Measurements from ENCODE around the gene PHLDA3.
"Not testable (repeated sequence)": the region's sequence is repeated elsewhere in the genome, so short reads cannot be mapped to it uniquely, and the experiment has no call there.

Gene PHLDA3

DNA sequence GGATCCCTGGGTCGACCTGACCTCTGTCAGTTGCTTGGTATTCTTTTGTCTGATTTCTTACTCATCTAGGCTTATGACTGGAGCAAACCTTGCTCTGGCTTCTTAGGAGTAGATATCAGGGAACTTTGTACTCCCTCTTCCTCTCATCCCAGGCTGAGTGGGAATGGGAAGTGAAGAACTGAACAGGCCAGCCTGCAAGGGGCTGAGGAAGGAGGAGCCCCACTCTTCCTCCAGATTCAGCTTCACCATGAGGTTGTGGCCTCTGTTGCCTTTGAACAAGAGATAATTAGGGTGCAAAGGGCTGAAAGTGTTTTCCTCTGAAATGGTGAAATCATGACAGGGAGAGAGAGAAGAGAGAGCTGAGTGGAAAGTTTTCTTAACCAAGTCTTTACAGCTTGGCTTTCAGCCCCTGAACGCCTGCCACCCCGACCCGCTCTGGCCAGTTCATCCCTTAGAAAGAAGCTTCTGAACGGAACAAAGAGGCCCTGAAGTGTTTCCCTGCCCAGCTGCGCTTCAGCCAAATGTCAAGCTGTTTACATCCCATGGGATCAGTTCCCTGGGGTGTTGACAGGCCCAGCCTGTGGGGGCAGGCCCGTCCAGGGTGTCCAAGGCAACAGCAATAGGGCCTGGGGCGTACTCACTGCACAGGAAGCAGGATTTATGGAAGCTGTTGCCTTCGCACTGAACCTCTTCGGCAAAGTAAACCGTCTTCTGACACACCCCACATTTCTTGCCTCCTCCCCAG is 26.7 kb upstream of the PHLDA3 start:
- Histone ChIP-seq H3K9me3 (ENCODE audit: control insufficient read depth in 2 of 2, low read length in 2 of 2) (no peaks in the 10 kb centered on the region), H3K27ac (ENCODE audit: low read length) (peak overlapping the region; percentile 100), H3K27me3 (ENCODE audit: control insufficient read depth in 1 of 2, insufficient read depth in 2 of 2, low read length in 2 of 2) (no peaks in the 10 kb centered on the region), H3K9ac (ENCODE audit: low read length in 2 of 2) (peak overlapping the region; percentile 25 to 62), H3K4me3 (ENCODE audit: low read length in 2 of 2) (peak overlapping the region; percentile 41 to 55), H3K36me3 (ENCODE audit: control insufficient read depth in 2 of 2, insufficient read depth in 2 of 2, low read length in 2 of 2) (peaks cover 45 to 48% of the 10 kb centered on the region in 2 donors), H3K4me1 (ENCODE audit: control insufficient read depth, insufficient read depth, low read length) (peaks cover 93% of the 10 kb centered on the region)

DNA sequence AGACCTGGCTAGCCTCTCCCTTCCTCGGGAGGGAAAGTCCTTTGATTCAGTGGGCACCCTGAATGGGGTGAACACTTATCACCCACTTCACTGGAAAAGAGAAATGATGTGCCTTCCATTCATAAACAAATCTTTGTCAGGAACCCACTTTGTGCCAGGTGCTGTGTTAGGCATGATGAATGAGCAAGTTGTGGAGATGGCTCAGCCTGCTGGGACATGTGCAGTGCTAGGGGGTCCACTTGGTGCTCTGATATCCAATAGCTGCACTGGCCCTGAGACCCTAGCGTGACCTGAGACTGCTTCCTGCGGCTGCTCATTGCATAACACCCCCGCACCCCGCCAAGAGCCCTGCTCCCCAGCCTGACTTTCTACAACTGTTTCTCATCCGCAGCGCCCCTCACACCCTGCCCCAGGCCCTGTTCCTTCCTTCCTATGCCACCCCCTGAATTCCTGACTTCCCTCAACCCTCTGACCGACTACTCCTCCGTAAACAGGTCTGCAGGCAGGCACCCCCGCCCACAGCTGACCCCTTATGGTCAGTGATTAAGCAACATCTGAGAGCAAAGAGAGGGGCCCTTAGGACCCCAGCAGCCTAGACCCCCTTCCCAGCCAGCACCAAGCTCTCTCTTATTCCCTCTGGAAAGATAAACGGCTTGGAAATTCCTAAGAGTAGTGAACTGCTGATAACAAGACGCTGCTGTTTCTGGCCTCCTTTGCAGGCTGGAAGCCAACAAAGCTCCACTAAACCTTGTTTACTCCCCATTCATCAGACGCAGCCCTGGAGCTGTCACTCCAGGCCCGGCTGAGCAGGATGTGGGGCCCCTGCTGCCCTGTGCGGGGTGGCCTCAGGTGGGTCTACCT is 25.0 kb upstream of the PHLDA3 start:
- peak overlapping the region; percentile 12 to 42 for H3K9ac ChIP-seq (ENCODE audit: low read length in 2 of 2)
- peaks cover 52 to 66% of the 10 kb centered on the region in 2 donors for H3K36me3 ChIP-seq (ENCODE audit: control insufficient read depth in 2 of 2, insufficient read depth in 2 of 2, low read length in 2 of 2)
- no peaks in the 10 kb centered on the region for H3K27me3 ChIP-seq (ENCODE audit: control insufficient read depth in 1 of 2, insufficient read depth in 2 of 2, low read length in 2 of 2)
- no peaks in the 10 kb centered on the region for H3K9me3 ChIP-seq (ENCODE audit: control insufficient read depth in 2 of 2, low read length in 2 of 2)
- peak overlapping the region; percentile 100 for H3K27ac ChIP-seq (ENCODE audit: low read length)
- H3K4me1 ChIP-seq (ENCODE audit: control insufficient read depth, insufficient read depth, low read length): peaks cover 93% of the 10 kb centered on the region
- peak overlapping the region in 1 of 2 donors; percentile 44 for H3K4me3 ChIP-seq (ENCODE audit: low read length in 2 of 2)

DNA sequence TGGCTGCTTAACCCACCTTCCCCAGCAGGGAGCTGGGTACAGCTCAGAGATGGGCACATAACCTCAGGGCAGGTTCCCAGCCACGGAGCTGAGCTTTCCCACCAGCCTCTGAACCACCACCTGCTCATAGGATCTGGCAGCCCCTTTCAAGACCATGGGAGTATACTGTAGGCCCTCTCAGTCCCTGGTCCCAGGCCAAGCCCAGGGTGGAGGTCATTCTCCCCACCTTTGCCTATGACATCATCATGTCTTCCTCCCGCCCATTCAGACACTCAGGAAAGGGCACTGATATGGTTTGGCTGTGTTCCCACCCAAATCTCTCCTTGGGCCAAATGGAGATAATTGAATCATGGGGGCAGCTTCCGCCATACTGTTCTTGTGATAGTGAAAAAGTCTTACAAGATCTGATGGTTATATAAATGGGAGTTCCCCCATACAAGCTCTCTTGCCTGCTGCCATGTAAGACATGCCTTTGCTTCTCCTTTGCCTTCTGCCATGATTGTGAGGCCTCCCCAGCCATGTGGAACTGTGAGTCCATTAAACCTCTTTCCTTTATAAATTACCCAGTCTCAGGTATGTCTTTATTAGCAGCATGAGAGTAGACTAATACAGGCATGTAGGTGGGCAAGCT is 24.2 kb upstream of the PHLDA3 start:
- peak overlapping the region; percentile 100 for H3K27ac ChIP-seq (ENCODE audit: low read length)
- not testable (repeated sequence) for H3K9me3 ChIP-seq (ENCODE audit: control insufficient read depth in 2 of 2, low read length in 2 of 2); H3K27me3 ChIP-seq (ENCODE audit: control insufficient read depth in 1 of 2, insufficient read depth in 2 of 2, low read length in 2 of 2)
- peaks cover 93% of the 10 kb centered on the region for H3K4me1 ChIP-seq (ENCODE audit: control insufficient read depth, insufficient read depth, low read length)
- H3K9ac ChIP-seq (ENCODE audit: low read length in 2 of 2): peak overlapping the region; percentile 29 to 44
- H3K4me3 ChIP-seq (ENCODE audit: low read length in 2 of 2): peak overlapping the region; percentile 25 to 40
- H3K36me3 ChIP-seq (ENCODE audit: control insufficient read depth in 2 of 2, insufficient read depth in 2 of 2, low read length in 2 of 2): peaks cover 55 to 70% of the 10 kb centered on the region in 2 donors

DNA sequence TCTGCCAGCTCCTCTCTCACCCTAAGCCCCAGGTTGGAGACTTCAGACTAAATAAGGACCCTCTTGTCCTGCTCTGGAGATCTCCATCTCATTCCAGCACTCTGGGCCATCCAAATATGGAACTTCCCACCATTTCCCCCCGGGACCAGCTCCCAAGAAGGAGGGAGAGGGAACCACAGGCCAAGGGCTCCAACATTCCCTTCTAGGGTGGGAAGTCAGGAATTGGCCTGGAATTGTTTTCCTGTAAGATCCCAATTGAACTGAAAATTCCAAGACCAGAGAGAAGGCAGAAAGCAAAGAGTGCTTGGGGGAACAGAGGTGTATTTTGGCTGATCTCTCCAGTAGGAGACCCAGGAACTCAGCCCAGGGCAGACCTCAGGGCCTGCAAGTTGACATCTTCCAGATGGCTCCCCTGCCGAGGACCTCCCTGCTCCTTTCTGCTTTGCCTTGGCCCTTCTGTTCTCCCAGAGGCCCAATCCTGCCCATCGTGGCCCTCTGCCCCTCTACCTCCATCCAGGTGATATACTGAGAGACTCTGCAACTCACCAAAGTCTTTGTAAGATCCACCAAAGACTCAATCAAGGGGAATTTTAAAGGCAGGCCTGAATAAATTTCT is 23.0 kb upstream of the PHLDA3 start:
- Histone ChIP-seq H3K27ac (ENCODE audit: low read length) (peak overlapping the region; percentile 100), H3K9ac (ENCODE audit: low read length in 2 of 2) (peak overlapping the region; percentile 29 to 44), H3K4me1 (ENCODE audit: control insufficient read depth, insufficient read depth, low read length) (peaks cover 96% of the 10 kb centered on the region), H3K4me3 (ENCODE audit: low read length in 2 of 2) (peak overlapping the region in 1 of 2 donors; percentile 40), H3K9me3 (ENCODE audit: control insufficient read depth in 2 of 2, low read length in 2 of 2) (no peaks in the 10 kb centered on the region), H3K36me3 (ENCODE audit: control insufficient read depth in 2 of 2, insufficient read depth in 2 of 2, low read length in 2 of 2) (peaks cover 64 to 79% of the 10 kb centered on the region in 2 donors), H3K27me3 (ENCODE audit: control insufficient read depth in 1 of 2, insufficient read depth in 2 of 2, low read length in 2 of 2) (no peaks in the 10 kb centered on the region)

DNA sequence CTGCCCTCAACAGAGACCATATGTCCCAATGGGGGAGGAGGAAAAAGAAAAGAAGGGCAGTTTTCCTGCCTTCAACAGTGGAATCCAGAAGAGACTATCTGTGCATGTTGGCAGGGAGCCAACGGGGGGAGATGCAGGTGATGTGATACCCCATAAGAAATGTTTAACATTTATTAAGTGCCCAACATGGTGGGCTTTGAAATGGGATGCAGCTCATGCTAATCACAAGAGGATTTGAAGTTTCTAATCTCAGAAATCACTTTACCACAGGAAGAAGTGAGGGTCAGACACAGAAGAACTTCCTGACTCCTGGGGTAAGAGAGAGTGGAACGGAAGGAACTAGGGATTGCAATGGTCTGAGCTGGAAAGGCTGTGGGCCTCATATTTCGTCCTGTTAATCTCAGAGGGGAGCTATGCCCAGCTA is 21.7 kb upstream of the PHLDA3 start:
- peak overlapping the region in 1 of 2 donors; percentile 23 for H3K9ac ChIP-seq (ENCODE audit: low read length in 2 of 2)
- peak overlapping the region; percentile 8 to 14 for H3K4me3 ChIP-seq (ENCODE audit: low read length in 2 of 2)
- no peaks in the 10 kb centered on the region for H3K27me3 ChIP-seq (ENCODE audit: control insufficient read depth in 1 of 2, insufficient read depth in 2 of 2, low read length in 2 of 2)
- H3K27ac ChIP-seq (ENCODE audit: low read length): peak overlapping the region; percentile 100
- H3K4me1 ChIP-seq (ENCODE audit: control insufficient read depth, insufficient read depth, low read length): peaks cover 90% of the 10 kb centered on the region
- H3K36me3 ChIP-seq (ENCODE audit: control insufficient read depth in 2 of 2, insufficient read depth in 2 of 2, low read length in 2 of 2): peaks cover 70 to 89% of the 10 kb centered on the region in 2 donors
- H3K9me3 ChIP-seq (ENCODE audit: control insufficient read depth in 2 of 2, low read length in 2 of 2): no peaks in the 10 kb centered on the region

DNA sequence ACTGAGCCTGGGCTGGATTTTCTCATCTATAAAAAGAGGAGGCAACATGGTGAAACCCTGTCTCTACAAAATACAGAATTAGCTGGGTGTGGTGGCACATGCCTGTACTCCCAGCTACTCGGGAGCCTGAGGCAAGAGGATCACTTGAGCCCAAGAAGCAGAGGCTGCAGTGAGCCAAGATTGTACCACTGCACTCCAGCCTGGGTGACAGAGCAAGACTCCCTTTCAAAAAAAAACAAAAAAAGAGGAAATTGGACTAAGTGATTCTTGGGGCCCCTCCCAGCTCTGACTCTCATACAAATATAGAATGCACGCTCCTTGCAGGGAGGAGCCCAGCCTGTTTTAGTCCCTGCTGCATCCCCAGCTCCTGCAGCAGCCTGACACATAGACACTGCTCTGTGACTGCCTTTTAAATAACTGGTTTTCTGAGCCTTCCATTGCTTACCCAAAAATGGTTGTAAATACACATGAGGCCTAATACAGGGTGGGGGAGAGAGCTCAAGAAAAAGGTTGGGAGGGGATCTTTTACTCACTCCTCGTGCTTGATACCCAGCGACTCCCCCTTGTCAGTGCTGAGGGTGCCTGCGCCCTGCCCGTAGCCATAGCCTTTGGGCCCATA is 20.8 kb upstream of the PHLDA3 start:
- peaks cover 70 to 89% of the 10 kb centered on the region in 2 donors for H3K36me3 ChIP-seq (ENCODE audit: control insufficient read depth in 2 of 2, insufficient read depth in 2 of 2, low read length in 2 of 2)
- no peaks in the 10 kb centered on the region for H3K27me3 ChIP-seq (ENCODE audit: control insufficient read depth in 1 of 2, insufficient read depth in 2 of 2, low read length in 2 of 2)
- peak overlapping the region in 1 of 2 donors; percentile 35 for H3K4me3 ChIP-seq (ENCODE audit: low read length in 2 of 2)
- H3K9me3 ChIP-seq (ENCODE audit: control insufficient read depth in 2 of 2, low read length in 2 of 2): no peaks in the 10 kb centered on the region
- H3K4me1 ChIP-seq (ENCODE audit: control insufficient read depth, insufficient read depth, low read length): peaks cover 87% of the 10 kb centered on the region
- H3K9ac ChIP-seq (ENCODE audit: low read length in 2 of 2): peak overlapping the region; percentile 6 to 21
- peak overlapping the region; percentile 100 for H3K27ac ChIP-seq (ENCODE audit: low read length)

DNA sequence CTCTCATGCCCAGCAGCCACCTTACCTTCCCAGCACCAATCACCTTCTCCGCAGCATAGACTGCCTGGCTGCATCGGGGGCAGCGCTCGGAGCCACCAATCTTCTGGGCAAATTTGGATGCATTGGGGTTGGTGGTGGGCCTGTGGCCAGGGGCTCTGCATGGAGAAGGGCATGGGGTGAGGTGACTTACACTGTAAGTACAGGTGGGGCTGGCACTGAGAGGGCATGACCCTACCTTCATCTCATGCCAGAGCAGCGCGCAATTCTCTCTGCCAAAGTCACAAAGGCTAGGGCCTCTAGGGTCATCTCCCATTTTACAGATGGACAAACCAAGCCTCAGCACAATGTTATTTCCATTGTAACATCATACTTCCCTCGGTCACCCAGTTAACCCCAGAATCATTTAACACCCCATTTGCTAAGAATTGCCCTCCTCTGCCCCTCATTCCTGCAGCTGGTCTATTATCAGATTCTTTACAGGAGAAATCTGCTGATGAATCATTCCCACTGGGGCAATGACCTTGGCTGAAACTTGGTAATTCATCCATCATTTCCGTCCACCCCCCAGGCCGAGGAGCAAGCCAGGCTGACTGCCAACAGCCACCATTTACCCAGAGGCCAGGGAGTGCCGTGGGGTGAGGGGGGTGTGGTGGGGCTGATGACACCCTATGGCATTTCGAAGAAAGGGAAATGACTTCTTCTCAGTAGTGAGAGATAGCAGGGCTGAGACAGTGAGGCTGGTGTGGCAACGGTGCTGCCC is 20.0 kb upstream of the PHLDA3 start:
- Histone ChIP-seq H3K4me1 (ENCODE audit: control insufficient read depth, insufficient read depth, low read length) (peaks cover 80% of the 10 kb centered on the region), H3K4me3 (ENCODE audit: low read length in 2 of 2) (peak overlapping the region in 1 of 2 donors; percentile 8), H3K27me3 (ENCODE audit: control insufficient read depth in 1 of 2, insufficient read depth in 2 of 2, low read length in 2 of 2) (no peaks in the 10 kb centered on the region), H3K36me3 (ENCODE audit: control insufficient read depth in 2 of 2, insufficient read depth in 2 of 2, low read length in 2 of 2) (peaks cover 73 to 89% of the 10 kb centered on the region in 2 donors), H3K27ac (ENCODE audit: low read length) (peak overlapping the region; percentile 100), H3K9me3 (ENCODE audit: control insufficient read depth in 2 of 2, low read length in 2 of 2) (no peaks in the 10 kb centered on the region), H3K9ac (ENCODE audit: low read length in 2 of 2) (peak overlapping the region; percentile 5 to 6)

DNA sequence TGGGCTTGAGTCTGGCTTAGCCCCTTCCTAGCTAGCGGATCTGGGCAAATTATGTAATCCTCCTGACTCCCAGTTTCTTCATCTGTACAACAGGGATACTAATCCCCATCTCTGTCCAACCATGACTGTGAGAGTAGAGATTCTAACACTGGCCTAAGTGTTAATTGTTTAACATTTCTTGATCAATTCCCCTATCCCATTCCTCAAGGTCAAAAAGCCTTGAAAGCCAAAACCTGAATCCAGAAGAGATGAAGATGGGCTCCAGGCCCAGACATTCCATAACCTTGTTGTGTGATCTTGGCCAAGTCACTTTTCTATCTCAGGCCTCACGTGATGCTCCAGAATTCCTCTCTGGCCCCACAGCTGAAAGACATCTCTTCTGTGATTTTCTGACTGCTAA is 18.8 kb upstream of the PHLDA3 start:
- Histone ChIP-seq H3K9ac (ENCODE audit: low read length in 2 of 2) (peak overlapping the region in 1 of 2 donors; percentile 42), H3K27ac (ENCODE audit: low read length) (peak overlapping the region; percentile 100), H3K27me3 (ENCODE audit: control insufficient read depth in 1 of 2, insufficient read depth in 2 of 2, low read length in 2 of 2) (no peaks in the 10 kb centered on the region), H3K9me3 (ENCODE audit: control insufficient read depth in 2 of 2, low read length in 2 of 2) (no peaks in the 10 kb centered on the region), H3K4me3 (ENCODE audit: low read length in 2 of 2) (no peak overlapping the region), H3K36me3 (ENCODE audit: control insufficient read depth in 2 of 2, insufficient read depth in 2 of 2, low read length in 2 of 2) (peaks cover 72 to 84% of the 10 kb centered on the region in 2 donors), H3K4me1 (ENCODE audit: control insufficient read depth, insufficient read depth, low read length) (peaks cover 72% of the 10 kb centered on the region)

DNA sequence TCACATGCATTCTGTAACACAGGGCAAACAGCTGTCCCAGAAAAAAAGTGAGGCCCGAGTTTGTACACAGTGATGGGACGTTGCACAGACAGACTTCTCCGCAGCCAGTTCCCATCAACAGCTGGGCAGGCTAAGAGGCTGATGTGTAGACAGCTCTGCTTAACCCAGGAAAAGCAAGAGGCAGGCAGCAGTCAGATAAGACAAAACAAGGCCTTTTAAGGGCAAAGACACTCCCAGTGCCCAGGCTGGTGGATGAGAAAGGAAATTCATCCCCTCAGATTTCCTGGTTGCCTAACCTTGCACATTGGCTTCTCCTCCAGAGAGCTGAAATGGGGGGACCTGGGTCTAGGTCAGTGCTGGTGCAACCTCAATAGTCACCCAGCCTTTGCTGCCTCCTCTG is 17.2 kb upstream of the PHLDA3 start:
- no peaks in the 10 kb centered on the region for H3K9me3 ChIP-seq (ENCODE audit: control insufficient read depth in 2 of 2, low read length in 2 of 2)
- H3K9ac ChIP-seq (ENCODE audit: low read length in 2 of 2): peak overlapping the region in 1 of 2 donors; percentile 55
- H3K27ac ChIP-seq (ENCODE audit: low read length): peak overlapping the region; percentile 100
- H3K27me3 ChIP-seq (ENCODE audit: control insufficient read depth in 1 of 2, insufficient read depth in 2 of 2, low read length in 2 of 2): no peaks in the 10 kb centered on the region
- H3K4me3 ChIP-seq (ENCODE audit: low read length in 2 of 2): no peak overlapping the region
- peaks cover 70 to 77% of the 10 kb centered on the region in 2 donors for H3K36me3 ChIP-seq (ENCODE audit: control insufficient read depth in 2 of 2, insufficient read depth in 2 of 2, low read length in 2 of 2)
- peaks cover 72% of the 10 kb centered on the region for H3K4me1 ChIP-seq (ENCODE audit: control insufficient read depth, insufficient read depth, low read length)
